ENCODE data around the gene THAP4. TPM values are rescaled to one million over a fixed set of nuclear protein-coding genes. Genes with fewer than 3 reads are reported as not detected.

Gene THAP4
- total and polyA plus RNA-seq, 2 of the 13 experiments (the other 11 are each of a cell fraction or from before 2014, with no cell fraction given): 59.7 to 75.7 TPM

DNA sequence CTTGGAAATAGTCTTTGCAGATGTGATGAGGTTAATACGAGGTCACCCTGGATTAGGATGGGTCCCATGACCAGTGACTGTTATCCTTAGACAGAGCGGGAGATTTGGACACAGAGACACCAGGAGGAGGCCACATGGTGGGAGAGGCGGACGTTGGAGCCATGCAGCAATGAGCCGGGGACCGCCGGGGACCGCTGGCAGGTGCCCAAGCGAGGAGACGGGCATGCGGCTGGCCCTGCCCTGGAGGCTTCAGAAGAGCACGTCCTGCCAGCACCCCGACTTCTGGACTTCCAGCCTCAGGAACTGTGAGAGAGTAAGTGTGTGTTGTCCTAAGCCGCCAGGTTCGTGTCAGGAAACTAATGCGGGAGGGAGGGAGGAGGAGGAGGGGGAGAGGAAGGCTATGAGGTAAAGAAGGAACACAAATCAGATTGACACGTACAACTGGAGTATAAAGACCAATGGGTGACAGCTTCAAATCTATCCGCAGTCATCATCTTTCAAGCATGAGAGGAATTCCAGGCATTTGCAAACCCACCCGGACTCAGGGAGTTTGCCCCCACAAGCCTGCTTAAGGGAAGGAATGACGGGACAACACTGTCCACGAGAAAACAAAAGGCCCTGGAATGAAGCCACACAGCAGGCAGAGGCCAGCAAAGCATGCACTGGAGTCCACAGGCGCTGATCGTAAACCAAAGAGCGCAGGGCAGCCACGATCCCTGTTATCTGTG, 90.0 kb downstream of the THAP4 start (continued):
- no peak for TF ChIP-seq ZKSCAN8 (CRISPR knock-in tag; IDR thresholded peaks at IDR 0.05; ENCODE audit: borderline replicate concordance)
- TF ChIP-seq ZNF788 (CRISPR knock-in tag; IDR thresholded peaks at IDR 0.05; ENCODE audit: borderline replicate concordance): peak; percentile 62; the same call in 1 of the 2 replicates
- TF ChIP-seq MED1 (CRISPR knock-in tag; IDR thresholded peaks at IDR 0.05): peak; percentile 66
- no peak for TF ChIP-seq ZNF547 (CRISPR knock-in tag; IDR thresholded peaks at IDR 0.05)
- peak; percentile 78 for TF ChIP-seq ZNF430 (CRISPR knock-in tag; IDR thresholded peaks at IDR 0.05)
- TF ChIP-seq, protein P1, sequence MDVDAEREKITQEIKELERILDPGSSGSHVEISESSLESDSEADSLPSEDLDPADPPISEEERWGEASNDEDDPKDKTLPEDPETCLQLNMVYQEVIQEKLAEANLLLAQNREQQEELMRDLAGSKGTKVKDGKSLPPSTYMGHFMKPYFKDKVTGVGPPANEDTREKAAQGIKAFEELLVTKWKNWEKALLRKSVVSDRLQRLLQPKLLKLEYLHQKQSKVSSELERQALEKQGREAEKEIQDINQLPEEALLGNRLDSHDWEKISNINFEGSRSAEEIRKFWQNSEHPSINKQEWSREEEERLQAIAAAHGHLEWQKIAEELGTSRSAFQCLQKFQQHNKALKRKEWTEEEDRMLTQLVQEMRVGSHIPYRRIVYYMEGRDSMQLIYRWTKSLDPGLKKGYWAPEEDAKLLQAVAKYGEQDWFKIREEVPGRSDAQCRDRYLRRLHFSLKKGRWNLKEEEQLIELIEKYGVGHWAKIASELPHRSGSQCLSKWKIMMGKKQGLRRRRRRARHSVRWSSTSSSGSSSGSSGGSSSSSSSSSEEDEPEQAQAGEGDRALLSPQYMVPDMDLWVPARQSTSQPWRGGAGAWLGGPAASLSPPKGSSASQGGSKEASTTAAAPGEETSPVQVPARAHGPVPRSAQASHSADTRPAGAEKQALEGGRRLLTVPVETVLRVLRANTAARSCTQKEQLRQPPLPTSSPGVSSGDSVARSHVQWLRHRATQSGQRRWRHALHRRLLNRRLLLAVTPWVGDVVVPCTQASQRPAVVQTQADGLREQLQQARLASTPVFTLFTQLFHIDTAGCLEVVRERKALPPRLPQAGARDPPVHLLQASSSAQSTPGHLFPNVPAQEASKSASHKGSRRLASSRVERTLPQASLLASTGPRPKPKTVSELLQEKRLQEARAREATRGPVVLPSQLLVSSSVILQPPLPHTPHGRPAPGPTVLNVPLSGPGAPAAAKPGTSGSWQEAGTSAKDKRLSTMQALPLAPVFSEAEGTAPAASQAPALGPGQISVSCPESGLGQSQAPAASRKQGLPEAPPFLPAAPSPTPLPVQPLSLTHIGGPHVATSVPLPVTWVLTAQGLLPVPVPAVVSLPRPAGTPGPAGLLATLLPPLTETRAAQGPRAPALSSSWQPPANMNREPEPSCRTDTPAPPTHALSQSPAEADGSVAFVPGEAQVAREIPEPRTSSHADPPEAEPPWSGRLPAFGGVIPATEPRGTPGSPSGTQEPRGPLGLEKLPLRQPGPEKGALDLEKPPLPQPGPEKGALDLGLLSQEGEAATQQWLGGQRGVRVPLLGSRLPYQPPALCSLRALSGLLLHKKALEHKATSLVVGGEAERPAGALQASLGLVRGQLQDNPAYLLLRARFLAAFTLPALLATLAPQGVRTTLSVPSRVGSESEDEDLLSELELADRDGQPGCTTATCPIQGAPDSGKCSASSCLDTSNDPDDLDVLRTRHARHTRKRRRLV (CRISPR knock-in tag; IDR thresholded peaks at IDR 0.05): no peak
- TF ChIP-seq, protein P2, sequence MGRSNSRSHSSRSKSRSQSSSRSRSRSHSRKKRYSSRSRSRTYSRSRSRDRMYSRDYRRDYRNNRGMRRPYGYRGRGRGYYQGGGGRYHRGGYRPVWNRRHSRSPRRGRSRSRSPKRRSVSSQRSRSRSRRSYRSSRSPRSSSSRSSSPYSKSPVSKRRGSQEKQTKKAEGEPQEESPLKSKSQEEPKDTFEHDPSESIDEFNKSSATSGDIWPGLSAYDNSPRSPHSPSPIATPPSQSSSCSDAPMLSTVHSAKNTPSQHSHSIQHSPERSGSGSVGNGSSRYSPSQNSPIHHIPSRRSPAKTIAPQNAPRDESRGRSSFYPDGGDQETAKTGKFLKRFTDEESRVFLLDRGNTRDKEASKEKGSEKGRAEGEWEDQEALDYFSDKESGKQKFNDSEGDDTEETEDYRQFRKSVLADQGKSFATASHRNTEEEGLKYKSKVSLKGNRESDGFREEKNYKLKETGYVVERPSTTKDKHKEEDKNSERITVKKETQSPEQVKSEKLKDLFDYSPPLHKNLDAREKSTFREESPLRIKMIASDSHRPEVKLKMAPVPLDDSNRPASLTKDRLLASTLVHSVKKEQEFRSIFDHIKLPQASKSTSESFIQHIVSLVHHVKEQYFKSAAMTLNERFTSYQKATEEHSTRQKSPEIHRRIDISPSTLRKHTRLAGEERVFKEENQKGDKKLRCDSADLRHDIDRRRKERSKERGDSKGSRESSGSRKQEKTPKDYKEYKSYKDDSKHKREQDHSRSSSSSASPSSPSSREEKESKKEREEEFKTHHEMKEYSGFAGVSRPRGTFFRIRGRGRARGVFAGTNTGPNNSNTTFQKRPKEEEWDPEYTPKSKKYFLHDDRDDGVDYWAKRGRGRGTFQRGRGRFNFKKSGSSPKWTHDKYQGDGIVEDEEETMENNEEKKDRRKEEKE (IDR thresholded peaks at IDR 0.05): no peak
- no peak for TF ChIP-seq ZNF17 (CRISPR knock-in tag; IDR thresholded peaks at IDR 0.05)
- TF ChIP-seq, protein P3, sequence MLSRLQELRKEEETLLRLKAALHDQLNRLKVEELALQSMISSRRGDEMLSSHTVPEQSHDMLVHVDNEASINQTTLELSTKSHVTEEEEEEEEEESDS (CRISPR knock-in tag; IDR thresholded peaks at IDR 0.05; ENCODE audit: borderline replicate concordance): peak; percentile 91; the same call in 1 of the 2 replicates
- TF ChIP-seq, protein P4, sequence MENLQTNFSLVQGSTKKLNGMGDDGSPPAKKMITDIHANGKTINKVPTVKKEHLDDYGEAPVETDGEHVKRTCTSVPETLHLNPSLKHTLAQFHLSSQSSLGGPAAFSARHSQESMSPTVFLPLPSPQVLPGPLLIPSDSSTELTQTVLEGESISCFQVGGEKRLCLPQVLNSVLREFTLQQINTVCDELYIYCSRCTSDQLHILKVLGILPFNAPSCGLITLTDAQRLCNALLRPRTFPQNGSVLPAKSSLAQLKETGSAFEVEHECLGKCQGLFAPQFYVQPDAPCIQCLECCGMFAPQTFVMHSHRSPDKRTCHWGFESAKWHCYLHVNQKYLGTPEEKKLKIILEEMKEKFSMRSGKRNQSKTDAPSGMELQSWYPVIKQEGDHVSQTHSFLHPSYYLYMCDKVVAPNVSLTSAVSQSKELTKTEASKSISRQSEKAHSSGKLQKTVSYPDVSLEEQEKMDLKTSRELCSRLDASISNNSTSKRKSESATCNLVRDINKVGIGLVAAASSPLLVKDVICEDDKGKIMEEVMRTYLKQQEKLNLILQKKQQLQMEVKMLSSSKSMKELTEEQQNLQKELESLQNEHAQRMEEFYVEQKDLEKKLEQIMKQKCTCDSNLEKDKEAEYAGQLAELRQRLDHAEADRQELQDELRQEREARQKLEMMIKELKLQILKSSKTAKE (CRISPR knock-in tag; IDR thresholded peaks at IDR 0.05; ENCODE audit: borderline replicate concordance): 0 out of 2 replicates have a peak, but pooled peaks have one; percentile 14
- no peak for TF ChIP-seq ZNF615 (CRISPR knock-in tag; IDR thresholded peaks at IDR 0.05; ENCODE audit: borderline replicate concordance)
- no peak for TF ChIP-seq ZSCAN31 (CRISPR knock-in tag; IDR thresholded peaks at IDR 0.05; ENCODE audit: low read depth)
- TF ChIP-seq ZNF577 (CRISPR knock-in tag; IDR thresholded peaks at IDR 0.05; ENCODE audit: borderline replicate concordance, low read depth): no peak
- TF ChIP-seq BCL6 (CRISPR knock-in tag; IDR thresholded peaks at IDR 0.05): no peak
- peak; percentile 55; the same call in 1 of the 2 replicates for TF ChIP-seq KDM5B (CRISPR knock-in tag; IDR thresholded peaks at IDR 0.05; ENCODE audit: borderline replicate concordance)
- no peak; a peak in 1 of 4 replicates for TF ChIP-seq EP300 (IDR thresholded peaks at IDR 0.05; ENCODE audit: low read depth in 2 of 2, low read length in 2 of 2)
- TF ChIP-seq EP300 (CRISPR knock-in tag; IDR thresholded peaks at IDR 0.05; ENCODE audit: borderline replicate concordance): no peak
- TF ChIP-seq THAP11 (CRISPR knock-in tag; IDR thresholded peaks at IDR 0.05): 0 out of 2 replicates have a peak, but pooled peaks have one; percentile 4
- TF ChIP-seq NR2F2 (IDR thresholded peaks at IDR 0.05; ENCODE audit: borderline replicate concordance, low read depth): peak; percentile 9; the same call in 1 of the 2 replicates
